AG09309 (cell line): Measurements from ENCODE around the gene ALOX5AP.

ENCODE experiments used
- DNase-seq: peaks from one replicate; pipeline ENCODE4 v3.0.0-alpha.2; 2010; ENCODE audit warnings: low read depth
- H3K4me3 ChIP-seq: 2 replicates; pipeline ENCODE4 v1.5.1; 2011; ENCODE audit warnings: mild to moderate bottlenecking, low read depth, low read length, moderate library complexity; ENCODE audit not compliant: control insufficient read depth
- CTCF ChIP-seq: IDR thresholded peaks from 2 replicates; pipeline ENCODE4 v1.5.1; 2011; ENCODE audit warnings: mild to moderate bottlenecking, low read depth, low read length, inconsistent platforms; ENCODE audit not compliant: insufficient read depth, control insufficient read depth; ENCODE audit errors: missing control alignments

ALOX5AP gene

GRCh38 chr13:30727491-30728355 is 7.6 kb upstream of the ALOX5AP start:
- TF ChIP-seq CTCF, result no peak
- no peak overlapping the region for H3K4me3 ChIP-seq
- DNase-seq, result no peak

- no peak overlapping the region for H3K4me3 ChIP-seq
- TF ChIP-seq CTCF, result no peak
- DNase-seq, result no peak
Measured at GRCh38 chr13:30729801-30730200, 5.5 kb upstream of the ALOX5AP start.

GRCh38 chr13:30730526-30730925 is 4.8 kb upstream of the ALOX5AP start:
- DNase-seq, result no peak
- no peak for TF ChIP-seq CTCF
- no peak overlapping the region for H3K4me3 ChIP-seq

GRCh38 chr13:30731361-30732045 is 3.8 kb upstream of the ALOX5AP start:
- TF ChIP-seq CTCF, result no peak
- DNase-seq, result no peak
- no peak overlapping the region for H3K4me3 ChIP-seq

GRCh38 chr13:30732046-30732390 is 3.3 kb upstream of the ALOX5AP start:
- no peak overlapping the region for H3K4me3 ChIP-seq
- no peak for DNase-seq
- TF ChIP-seq CTCF, result no peak

- H3K4me3 ChIP-seq, result no peak overlapping the region
- DNase-seq, result no peak
- TF ChIP-seq CTCF, result no peak
Measured at GRCh38 chr13:30734439-30734838, 904 bp upstream of the ALOX5AP start.
